Measurements from ENCODE around the gene CACNA1A.
"Not testable (repeated sequence)": the region's sequence is repeated elsewhere in the genome, so short reads cannot be mapped to it uniquely, and the experiment has no call there.

CACNA1A gene

DNA sequence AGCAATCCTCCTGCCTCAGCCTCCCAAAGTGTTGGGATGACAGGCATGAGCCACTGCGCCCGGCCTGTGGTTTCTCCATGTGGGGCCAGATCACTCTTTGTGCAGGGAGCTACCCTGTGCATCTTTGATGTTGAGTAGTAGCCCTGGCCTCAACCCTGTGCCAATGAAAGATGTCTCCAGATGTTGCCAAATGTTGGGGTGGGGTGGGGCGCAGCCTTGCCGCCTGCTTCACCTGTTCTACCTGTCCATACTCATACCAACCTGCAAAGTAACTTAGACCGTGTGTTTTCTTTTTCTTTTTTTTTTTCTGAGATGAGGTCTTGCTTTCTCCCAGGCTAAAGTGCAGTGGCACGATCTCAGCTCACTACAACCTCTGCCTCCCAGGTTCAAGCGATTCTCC lies 335.1 kb downstream of the CACNA1A start:
- no peak for FAIRE-seq
- TF ChIP-seq TAF1 (IDR thresholded peaks at IDR 0.05; ENCODE audit: borderline replicate concordance, low read depth, low read length) (no peak), POLR2AphosphoS5 (IDR thresholded peaks at IDR 0.05; ENCODE audit: low read depth, low read length) (no peak), POLR2A (IDR thresholded peaks at IDR 0.05; ENCODE audit: low read depth, low read length) (no peak)
- DNase-seq (ENCODE audit: insufficient read length), result no peak

DNA sequence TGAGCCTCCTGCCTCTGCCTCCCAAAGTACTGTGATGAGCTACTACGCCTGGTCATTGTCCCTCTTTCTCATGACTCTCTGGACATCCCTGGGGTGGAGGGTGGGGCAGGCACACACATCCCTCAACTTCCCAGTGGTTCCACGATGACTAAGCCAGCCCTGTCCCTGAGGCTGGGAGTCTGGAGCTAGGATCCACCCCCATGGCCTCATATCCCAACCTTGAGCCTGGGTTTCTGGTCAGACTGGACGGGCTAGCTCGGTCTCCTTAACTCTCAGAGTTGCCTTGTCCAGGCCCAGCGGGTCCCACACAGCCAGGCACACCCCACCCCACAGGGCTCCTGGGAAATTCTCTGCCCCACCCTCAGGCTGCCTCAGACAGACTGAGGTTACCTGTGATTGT lies 336.5 kb downstream of the CACNA1A start:
- FAIRE-seq (no peak), DNase-seq (ENCODE audit: insufficient read length) (no peak)
- TF ChIP-seq POLR2A (IDR thresholded peaks at IDR 0.05; ENCODE audit: low read depth, low read length) (no peak), TAF1 (IDR thresholded peaks at IDR 0.05; ENCODE audit: borderline replicate concordance, low read depth, low read length) (no peak), POLR2AphosphoS5 (IDR thresholded peaks at IDR 0.05; ENCODE audit: low read depth, low read length) (no peak)

GRCh38 chr19:13166151-13166550 lies 340.1 kb downstream of the CACNA1A start:
- DNase-seq (ENCODE audit: insufficient read length); FAIRE-seq: not testable (repeated sequence)

- TF ChIP-seq TAF1 (IDR thresholded peaks at IDR 0.05; ENCODE audit: borderline replicate concordance, low read depth, low read length) (no peak), POLR2A (IDR thresholded peaks at IDR 0.05; ENCODE audit: low read depth, low read length) (no peak), POLR2AphosphoS5 (IDR thresholded peaks at IDR 0.05; ENCODE audit: low read depth, low read length) (no peak)
- DNase-seq (ENCODE audit: insufficient read length) (no peak), FAIRE-seq (no peak)
Observed at GRCh38 chr19:13165162-13165997, 340.9 kb downstream of the CACNA1A start.

DNA sequence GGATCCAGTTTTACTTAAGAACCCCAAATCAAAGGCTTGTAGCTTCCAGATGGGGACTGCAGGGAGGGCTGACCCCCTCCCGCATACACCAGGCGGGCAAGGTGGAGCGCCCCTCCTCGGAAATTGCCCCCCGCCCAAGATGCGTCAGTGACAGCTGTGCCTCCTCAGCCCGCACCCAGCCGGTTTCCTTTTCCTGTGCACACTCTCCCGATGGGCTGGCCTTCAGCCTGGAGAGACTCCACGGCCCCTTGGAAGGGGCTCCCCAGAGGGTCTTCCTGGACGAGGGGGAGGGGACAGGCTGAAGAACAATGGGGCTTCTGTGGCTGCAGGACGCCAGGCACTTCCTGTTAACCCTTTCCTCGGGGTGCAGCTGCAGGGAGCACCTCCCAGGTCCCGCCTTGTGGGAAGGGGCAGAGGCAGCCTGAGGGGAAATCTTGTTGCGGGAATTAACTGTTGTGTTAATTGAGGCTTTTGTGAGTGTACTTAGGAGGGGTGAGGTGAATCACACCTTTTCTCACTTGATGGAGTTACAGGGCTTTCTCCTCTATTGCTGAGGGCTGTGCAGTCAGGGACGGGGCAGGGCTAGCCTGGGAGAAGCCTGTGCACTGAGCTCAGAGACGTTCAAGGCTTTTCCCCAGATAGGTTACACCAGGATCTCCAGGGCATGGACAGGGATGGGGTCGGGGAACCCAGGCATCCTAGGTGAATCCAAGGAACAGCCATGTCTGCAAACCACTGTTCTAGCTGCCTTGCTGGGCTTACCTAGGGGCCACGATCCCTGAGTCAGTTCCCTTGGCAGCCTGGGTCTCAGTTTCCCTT lies 341.7 kb downstream of the CACNA1A start:
- FAIRE-seq (no peak), DNase-seq (ENCODE audit: insufficient read length) (no peak)
- no peak for TF ChIP-seq POLR2AphosphoS5 (IDR thresholded peaks at IDR 0.05; ENCODE audit: low read depth, low read length)
- no peak for TF ChIP-seq POLR2A (IDR thresholded peaks at IDR 0.05; ENCODE audit: low read depth, low read length)
- no peak for TF ChIP-seq TAF1 (IDR thresholded peaks at IDR 0.05; ENCODE audit: borderline replicate concordance, low read depth, low read length)

- FAIRE-seq, result no peak
- DNase-seq (ENCODE audit: insufficient read length), result no peak
Observed at GRCh38 chr19:13163609-13164342, 342.5 kb downstream of the CACNA1A start.

DNA sequence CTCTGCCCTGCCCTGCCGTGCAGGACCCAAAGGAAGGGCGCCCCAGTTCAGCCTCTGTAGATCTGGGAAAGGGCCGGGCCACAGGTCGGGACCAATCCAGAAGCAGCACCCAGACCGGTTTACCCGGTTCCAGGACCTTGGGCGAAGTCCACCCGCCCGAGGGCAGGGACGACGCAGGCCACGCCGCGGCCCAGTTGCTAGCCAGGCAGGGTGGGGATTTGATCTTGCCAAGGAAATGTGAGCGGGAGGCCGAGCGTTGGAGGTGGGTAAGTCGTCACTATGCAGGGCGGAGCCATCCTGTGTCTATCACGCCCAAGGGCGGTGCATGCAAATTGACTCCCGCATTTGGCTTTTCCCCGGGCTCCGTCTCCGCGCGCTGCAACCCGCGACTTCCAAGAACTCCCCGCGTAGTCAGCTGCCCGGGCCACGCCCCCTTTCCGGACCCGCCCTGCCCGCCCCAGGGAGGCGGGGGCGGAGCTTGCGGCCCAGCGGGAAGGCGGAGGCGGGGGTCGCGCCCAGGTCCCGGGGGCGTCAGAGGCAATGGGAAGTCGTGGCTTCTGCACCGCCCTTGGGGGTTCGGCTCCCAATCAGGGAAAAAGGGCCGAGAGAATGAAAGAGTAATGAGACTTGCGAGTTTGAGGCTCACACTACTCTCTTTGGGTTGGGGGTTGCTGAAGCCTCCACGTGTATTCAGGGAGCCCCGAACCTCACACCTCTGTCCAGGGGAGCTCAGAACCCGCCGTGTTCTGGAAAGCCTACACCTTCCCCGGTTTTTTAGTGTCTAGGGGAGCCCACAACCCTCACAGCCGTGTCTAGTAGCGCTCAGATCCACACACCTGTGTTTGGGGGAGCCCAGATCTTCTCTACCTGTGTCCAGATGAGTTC lies 343.3 kb downstream of the CACNA1A start:
- DNase-seq (ENCODE audit: insufficient read length), result no peak
- TF ChIP-seq TAF1 (IDR thresholded peaks at IDR 0.05; ENCODE audit: borderline replicate concordance, low read depth, low read length) (no peak), POLR2AphosphoS5 (IDR thresholded peaks at IDR 0.05; ENCODE audit: low read depth, low read length) (0 out of 2 replicates have a peak, but pooled peaks have one; percentile 52), POLR2A (IDR thresholded peaks at IDR 0.05; ENCODE audit: low read depth, low read length) (peak; percentile 71; the same call in 1 of the 2 replicates)
- FAIRE-seq, result peak; percentile 82

More at GRCh38 chr19:13163609-13164342, 342.5 kb downstream of the CACNA1A start:
- TF ChIP-seq TAF1 (IDR thresholded peaks at IDR 0.05; ENCODE audit: borderline replicate concordance, low read depth, low read length) (0 out of 2 replicates have a peak, but pooled peaks have one; percentile 4), POLR2A (IDR thresholded peaks at IDR 0.05; ENCODE audit: low read depth, low read length) (no peak), POLR2AphosphoS5 (IDR thresholded peaks at IDR 0.05; ENCODE audit: low read depth, low read length) (no peak)

GRCh38 chr19:13160557-13160956 lies 345.7 kb downstream of the CACNA1A start:
- FAIRE-seq, result no peak
- no peak for DNase-seq (ENCODE audit: insufficient read length)
- TF ChIP-seq POLR2A (IDR thresholded peaks at IDR 0.05; ENCODE audit: low read depth, low read length) (no peak), POLR2AphosphoS5 (IDR thresholded peaks at IDR 0.05; ENCODE audit: low read depth, low read length) (no peak), TAF1 (IDR thresholded peaks at IDR 0.05; ENCODE audit: borderline replicate concordance, low read depth, low read length) (no peak)

GRCh38 chr19:13159713-13160112 lies 346.6 kb downstream of the CACNA1A start:
- DNase-seq (ENCODE audit: insufficient read length), result no peak
- no peak for FAIRE-seq
- no peak for TF ChIP-seq POLR2A (IDR thresholded peaks at IDR 0.05; ENCODE audit: low read depth, low read length)
- no peak for TF ChIP-seq POLR2AphosphoS5 (IDR thresholded peaks at IDR 0.05; ENCODE audit: low read depth, low read length)
- no peak for TF ChIP-seq TAF1 (IDR thresholded peaks at IDR 0.05; ENCODE audit: borderline replicate concordance, low read depth, low read length)
